GM18508 (cell line): ENCODE data around the gene FNDC1.

Source experiments
- ATAC-seq: cut with Tn5 transposase; IDR thresholded peaks from one replicate; pipeline ENCODE4 v1.9.1; 2021; ENCODE audit warnings: moderate number of reproducible peaks; ENCODE audit not compliant: insufficient read depth, unreplicated experiment

Gene FNDC1

GRCh38 chr6:159156089-159156488 is 13.1 kb upstream of the FNDC1 start:
- ATAC-seq = no peak

- no peak for ATAC-seq
These were observed 11.8 kb upstream of the FNDC1 start for GRCh38 chr6:159157431-159157830.

GRCh38 chr6:159161839-159162238 is 7.4 kb upstream of the FNDC1 start:
- ATAC-seq = no peak

- ATAC-seq = no peak
These were observed 5.3 kb upstream of the FNDC1 start for GRCh38 chr6:159163901-159164370.

GRCh38 chr6:159168536-159169192 is 536 bp upstream of the FNDC1 start:
- ATAC-seq = no peak

GRCh38 chr6:159169557-159170332 is 545 bp downstream of the FNDC1 start:
- no peak for ATAC-seq

DNA sequence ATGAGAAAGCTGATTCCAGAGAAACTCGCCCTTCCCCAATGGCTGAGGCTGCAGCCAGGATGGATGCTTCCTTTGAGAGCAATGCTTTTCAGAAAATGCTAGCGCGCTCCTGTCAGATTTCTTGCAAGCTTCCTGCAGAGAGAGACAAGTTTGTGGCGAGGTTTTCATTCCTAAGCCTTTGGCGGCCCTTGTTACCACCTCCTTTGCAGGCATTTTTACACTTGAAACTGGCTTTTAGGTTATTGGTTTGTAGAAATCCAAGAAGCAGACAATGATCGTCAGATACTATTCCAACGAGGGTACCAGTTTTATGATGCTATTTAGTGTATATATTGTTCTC is 1.1 kb downstream of the FNDC1 start:
- ATAC-seq = no peak

DNA sequence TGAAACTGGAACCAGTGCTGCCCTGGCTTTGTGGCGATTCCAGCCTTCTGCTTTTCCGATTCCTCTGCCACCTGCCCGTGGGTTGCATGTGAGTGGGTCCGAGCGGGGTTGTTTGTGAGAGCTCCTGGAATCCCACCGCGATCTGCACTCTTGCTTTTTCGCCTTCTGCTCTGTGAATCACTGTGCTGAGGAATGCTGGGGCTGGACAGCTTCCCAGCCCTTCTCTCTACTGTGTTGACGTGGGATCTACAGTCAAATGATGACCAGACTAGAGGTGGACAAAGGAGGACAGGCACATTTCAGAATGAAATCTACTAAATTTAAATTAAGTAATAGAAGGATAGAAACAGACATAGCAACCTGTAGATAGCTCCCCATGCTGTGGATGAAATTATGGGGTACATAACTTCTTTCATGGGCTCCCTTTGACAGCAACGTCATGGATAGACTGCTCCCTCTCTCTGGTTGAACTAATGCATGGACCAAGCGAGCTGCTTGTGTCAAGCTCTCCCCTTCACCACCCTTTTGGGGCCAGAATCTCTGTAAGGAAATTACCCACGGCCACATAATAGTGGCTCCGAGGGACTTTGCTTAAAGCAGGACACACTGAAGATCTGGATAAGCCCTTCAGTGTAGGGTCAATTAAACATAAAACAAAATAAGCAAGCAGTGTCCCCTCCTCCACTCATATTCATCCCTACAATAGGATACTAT is 2.0 kb downstream of the FNDC1 start:
- ATAC-seq = no peak

GRCh38 chr6:159172091-159172491 is 2.9 kb downstream of the FNDC1 start:
- no peak for ATAC-seq

DNA sequence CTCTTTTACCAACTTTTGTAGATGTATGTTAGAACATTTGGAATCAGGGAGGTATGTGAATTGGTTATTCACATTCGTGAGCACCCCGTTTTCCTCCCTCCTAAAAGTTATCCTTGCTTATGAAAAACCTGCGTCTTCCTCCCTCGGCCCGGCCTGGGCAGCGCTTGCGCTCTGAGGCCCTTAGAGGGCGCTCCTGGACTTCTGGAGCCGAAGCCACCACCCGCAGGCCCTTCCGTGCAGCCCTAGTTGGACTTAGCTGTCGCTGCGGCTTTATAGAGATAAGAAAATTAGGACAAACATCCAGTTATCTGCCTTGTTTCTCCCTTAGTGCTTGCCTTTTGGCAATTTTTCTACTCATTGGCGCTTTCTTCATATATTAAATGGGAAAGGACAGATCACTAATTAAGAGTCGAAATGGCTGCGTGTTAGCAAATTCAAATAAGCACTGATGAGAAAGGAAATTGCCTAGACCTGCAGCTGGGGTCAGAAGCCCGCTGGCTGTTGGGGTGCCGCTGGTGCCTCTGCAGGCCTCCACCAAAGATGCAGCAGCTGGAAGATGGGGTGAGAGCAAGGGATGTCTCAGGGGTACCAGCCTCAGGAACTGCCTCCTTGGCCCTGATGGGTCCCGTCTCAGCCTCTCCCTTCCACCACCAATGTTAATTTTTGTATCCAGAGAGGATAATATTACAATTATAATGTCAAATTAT is 5.2 kb downstream of the FNDC1 start:
- no peak for ATAC-seq

DNA sequence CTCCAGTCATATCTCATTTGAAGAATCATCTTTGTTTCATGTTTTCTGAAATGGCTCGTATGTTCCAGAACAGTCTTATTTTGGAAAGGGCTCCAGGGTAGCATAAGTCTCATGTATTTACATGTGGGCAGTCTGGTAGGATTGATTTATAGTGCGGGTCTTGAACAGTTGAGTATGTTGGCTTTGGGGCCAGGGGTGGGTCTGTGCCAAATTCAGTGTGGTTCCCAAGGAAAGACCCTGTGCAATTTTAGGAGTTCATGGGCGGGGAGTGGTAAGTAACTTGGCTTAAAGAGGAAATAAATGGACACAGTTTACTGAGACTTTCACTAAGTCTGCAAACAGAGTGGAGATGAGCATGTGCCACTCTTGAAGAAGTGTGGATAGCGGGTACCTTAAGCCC is 7.7 kb downstream of the FNDC1 start:
- no peak for ATAC-seq

- ATAC-seq = no peak
These were observed 9.6 kb downstream of the FNDC1 start for GRCh38 chr6:159178847-159179246.

DNA sequence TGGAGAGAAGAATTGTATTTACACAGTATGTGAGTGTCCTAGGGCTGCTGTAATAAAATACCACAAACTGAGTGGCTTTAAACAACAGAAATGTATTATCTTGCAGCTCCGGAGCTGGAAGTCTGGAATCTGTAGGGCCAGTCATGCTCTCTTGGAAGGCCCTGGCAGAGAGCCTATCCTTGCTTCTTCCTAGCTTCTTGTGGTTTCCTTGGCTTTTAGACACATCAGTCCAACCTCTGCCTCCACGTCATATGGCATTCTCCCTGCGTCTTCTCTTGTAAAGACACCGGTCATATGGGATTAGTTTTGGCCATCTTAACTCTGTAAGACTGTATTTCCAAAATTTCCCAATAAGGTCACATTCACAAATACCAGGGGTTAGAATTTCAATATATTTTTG is 10.8 kb downstream of the FNDC1 start:
- ATAC-seq = no peak

DNA sequence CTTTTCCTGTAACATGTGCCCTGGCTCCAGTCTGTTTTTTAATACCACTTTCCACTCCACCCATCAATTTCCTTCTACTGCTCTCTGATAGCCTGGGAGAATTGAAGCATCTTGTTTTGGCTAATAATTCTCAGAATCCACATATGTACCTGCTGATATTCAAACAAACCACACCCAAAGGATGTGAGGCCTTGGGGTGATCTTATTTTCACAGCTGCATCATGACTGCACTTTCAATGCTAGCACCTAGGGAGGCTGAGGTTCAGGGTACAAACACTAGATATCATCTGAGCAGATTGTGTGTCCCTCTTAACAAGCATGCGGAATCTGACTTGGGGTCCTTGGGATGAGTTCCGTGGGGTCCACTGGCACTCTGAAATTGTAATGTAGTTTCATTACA is 12.7 kb downstream of the FNDC1 start:
- no peak for ATAC-seq

GRCh38 chr6:159184559-159184958 is 15.4 kb downstream of the FNDC1 start:
- ATAC-seq = no peak

GRCh38 chr6:159190460-159190859 is 21.3 kb downstream of the FNDC1 start:
- no peak for ATAC-seq

DNA sequence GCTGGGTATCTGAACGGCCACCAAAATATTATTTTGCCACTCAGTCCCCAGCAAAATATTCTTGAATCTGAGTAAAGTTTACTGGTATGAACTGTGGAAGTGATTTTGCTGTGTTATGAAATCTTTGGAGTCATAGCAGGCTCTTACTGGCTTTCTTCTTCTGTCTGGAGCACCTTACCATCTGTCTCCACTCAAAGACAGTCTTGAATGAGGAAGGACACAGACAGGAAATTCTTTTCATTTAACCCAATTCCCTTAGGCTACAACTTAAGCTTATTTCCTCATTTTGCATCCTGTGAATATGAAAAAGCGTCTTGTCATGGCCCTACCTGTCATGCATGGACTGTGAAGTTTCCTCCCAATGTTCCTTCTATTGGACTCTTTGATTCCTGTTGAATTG is 24.7 kb downstream of the FNDC1 start:
- ATAC-seq = no peak

- no peak for ATAC-seq
These were observed 25.2 kb downstream of the FNDC1 start for GRCh38 chr6:159194421-159194820.

DNA sequence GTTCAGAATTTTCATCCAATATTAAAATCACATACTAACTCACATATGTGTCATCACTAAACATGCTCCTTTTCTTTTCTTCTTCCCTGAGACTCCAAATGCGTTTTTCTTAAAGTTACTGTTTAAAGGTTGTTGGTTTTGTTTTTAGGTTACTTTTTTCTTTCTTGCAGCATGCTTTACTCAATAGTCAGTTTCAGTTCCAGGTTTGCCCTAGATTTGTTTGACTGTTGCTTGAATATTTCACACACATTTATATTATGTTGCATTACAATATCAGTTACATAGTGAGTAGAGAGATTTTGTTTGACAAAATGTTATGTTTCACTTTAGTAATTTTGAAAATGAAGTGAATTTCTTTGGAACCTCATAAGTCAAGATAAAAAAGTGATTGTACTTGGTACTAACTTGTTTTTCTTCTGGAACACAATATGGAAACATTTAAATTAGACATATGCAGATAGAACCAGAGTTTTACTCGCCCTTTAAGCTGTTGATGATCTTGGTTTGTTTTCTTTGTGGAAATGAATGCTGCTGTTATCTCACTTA is 27.3 kb downstream of the FNDC1 start:
- no peak for ATAC-seq

DNA sequence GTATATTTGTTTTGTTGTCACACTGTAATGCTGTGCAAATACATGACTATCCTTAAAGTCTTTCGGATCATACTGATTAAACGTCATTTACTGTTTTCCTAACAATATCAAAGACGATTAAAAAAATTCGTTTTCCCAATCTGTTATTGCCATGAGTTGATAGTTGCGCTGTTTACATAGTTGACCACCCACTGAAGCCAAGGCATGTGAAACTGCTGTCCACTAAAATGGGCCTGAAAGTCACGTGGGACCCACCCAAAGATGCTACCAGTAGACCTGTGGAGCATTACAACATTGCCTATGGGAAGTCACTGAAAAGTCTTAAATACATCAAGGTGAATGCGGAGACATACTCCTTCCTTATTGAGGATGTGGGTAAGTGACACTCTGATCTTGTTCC is 28.1 kb downstream of the FNDC1 start:
- no peak for ATAC-seq

DNA sequence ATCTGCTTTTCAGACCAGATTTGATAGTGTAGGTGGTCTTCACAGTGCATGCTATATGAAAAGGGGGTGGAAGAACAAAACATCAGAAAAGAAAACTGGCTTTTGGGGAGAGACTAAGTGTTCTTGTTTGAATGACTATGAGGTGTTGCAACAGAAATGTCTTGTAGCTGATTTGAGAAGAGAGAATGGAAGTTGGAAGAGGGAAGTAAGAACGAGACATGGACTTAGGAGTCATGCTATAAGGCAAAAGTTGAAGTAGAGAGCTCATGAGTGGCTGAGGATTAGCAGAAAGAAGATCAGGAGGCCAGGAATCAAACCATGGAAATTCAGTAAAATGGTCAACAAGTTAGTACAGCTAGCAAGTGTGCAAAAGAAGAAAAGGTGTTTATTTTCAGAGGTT is 32.1 kb downstream of the FNDC1 start:
- ATAC-seq = no peak
